Transverse colon (tissue), 4 donors: Measurements from ENCODE around the gene TESK2.

Source experiments
- EP300 ChIP-seq: sonication (generic); formaldehyde crosslinking; IDR thresholded peaks from one replicate; pipeline ENCODE4 v1.6.1; 2017; ENCODE audit warnings: antibody characterized with exemption, low read depth
- POLR2A ChIP-seq: fragments of 450-650 bp; IDR thresholded peaks from one replicate; pipeline ENCODE4 v1.6.1; 2016; ENCODE audit warnings: antibody characterized with exemption, mild to moderate bottlenecking, moderate library complexity
- POLR2AphosphoS5 ChIP-seq, 3 donors: sonication (generic); formaldehyde crosslinking; IDR thresholded peaks; one replicate each; pipeline ENCODE4 v1.6.1; 2016; ENCODE audit warnings: antibody characterized with exemption in 3 of 3
- TF ChIP-seq, protein P1 (sequence below), 5 experiments: fragments of 200-600 bp in 3 of 5; fragments of 450-650 bp in 2 of 5; sonication (generic) in 3 of 5; IDR thresholded peaks; 1 replicate in 2 of 5; 2 replicates in 3 of 5; pipeline ENCODE4 v1.5.1; 2016 to 2017; ENCODE audit warnings: antibody characterized with exemption in 5 of 5, inconsistent platforms in 3 of 5, mild to moderate bottlenecking in 2 of 5, moderate library complexity in 1 of 5

DNA sequence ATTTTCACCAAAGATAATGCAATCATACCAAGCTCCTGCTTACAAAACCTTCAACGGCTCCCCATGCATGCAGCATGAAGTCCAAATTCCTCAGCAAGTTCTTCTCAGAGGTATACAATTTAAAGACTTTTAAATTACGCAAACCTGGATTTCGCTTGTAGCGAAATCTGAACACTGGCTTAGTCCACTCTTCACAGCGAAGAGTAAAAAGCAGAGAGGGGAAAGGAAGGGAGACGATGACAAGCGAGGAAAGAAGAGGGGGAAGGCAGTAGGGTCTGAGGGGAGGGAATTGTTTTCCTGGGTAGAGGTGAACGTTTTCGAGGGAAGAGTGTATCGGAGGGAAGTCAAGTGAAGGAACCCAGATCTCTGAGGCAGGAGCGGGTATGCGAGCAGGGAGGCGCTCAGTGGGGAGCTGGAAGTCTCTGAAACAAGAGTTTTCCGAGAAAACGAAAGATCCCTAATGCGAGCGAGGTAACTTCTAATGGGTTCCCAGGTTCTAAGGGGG is 790 bp downstream of the TESK2 start:
- TF ChIP-seq, protein P1, sequence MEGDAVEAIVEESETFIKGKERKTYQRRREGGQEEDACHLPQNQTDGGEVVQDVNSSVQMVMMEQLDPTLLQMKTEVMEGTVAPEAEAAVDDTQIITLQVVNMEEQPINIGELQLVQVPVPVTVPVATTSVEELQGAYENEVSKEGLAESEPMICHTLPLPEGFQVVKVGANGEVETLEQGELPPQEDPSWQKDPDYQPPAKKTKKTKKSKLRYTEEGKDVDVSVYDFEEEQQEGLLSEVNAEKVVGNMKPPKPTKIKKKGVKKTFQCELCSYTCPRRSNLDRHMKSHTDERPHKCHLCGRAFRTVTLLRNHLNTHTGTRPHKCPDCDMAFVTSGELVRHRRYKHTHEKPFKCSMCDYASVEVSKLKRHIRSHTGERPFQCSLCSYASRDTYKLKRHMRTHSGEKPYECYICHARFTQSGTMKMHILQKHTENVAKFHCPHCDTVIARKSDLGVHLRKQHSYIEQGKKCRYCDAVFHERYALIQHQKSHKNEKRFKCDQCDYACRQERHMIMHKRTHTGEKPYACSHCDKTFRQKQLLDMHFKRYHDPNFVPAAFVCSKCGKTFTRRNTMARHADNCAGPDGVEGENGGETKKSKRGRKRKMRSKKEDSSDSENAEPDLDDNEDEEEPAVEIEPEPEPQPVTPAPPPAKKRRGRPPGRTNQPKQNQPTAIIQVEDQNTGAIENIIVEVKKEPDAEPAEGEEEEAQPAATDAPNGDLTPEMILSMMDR (IDR thresholded peaks at IDR 0.05): no peak
- no peak for TF ChIP-seq POLR2A
- no peak for TF ChIP-seq EP300
- TF ChIP-seq POLR2AphosphoS5 (IDR thresholded peaks at IDR 0.05): no peak
